Measurements from ENCODE around the gene KCNC3.

DNA sequence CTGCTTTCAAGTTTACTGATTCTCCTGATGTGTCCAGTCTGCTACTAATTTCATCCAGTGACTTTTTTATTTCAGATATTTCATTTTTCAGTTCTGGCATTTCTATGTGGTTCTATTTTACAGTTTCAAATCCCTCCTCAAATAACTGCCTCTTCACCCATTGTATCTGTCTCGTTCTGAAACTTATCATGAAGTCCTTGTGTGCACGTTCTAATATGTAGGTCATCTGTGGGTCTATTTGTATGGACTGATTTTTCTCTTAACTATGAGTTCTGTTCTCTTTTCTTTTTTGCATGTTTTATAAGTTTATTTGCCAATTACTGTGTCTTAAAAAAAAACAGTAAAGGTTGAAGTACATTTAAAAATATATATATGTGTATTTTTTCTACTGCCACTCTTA is 43.3 kb downstream of the KCNC3 start:
- TF ChIP-seq IRF3 (IDR thresholded peaks at IDR 0.05) (no peak), CTCF (IDR thresholded peaks at IDR 0.05 in 2 of 3, conservative IDR thresholded peaks at IDR 0.05 in 1 of 3; ENCODE audit: control insufficient read depth in 2 of 3, extremely low read depth in 1 of 3, insufficient read depth in 1 of 3, low read depth in 3 of 3, low read length in 3 of 3) (no peak), CBX5 (IDR thresholded peaks at IDR 0.05; ENCODE audit: low read depth) (no peak), HCFC1 (IDR thresholded peaks at IDR 0.05; ENCODE audit: low read length) (no peak), PKNOX1 (IDR thresholded peaks at IDR 0.05) (no peak), SP1 (IDR thresholded peaks at IDR 0.05; ENCODE audit: low read depth, low read length) (no peak), ATF2 (IDR thresholded peaks at IDR 0.05; ENCODE audit: low read length) (no peak), EZH2 (IDR thresholded peaks at IDR 0.05; ENCODE audit: borderline replicate concordance, control insufficient read depth, low read depth, low read length) (no peak)
- TF ChIP-seq, protein P1, sequence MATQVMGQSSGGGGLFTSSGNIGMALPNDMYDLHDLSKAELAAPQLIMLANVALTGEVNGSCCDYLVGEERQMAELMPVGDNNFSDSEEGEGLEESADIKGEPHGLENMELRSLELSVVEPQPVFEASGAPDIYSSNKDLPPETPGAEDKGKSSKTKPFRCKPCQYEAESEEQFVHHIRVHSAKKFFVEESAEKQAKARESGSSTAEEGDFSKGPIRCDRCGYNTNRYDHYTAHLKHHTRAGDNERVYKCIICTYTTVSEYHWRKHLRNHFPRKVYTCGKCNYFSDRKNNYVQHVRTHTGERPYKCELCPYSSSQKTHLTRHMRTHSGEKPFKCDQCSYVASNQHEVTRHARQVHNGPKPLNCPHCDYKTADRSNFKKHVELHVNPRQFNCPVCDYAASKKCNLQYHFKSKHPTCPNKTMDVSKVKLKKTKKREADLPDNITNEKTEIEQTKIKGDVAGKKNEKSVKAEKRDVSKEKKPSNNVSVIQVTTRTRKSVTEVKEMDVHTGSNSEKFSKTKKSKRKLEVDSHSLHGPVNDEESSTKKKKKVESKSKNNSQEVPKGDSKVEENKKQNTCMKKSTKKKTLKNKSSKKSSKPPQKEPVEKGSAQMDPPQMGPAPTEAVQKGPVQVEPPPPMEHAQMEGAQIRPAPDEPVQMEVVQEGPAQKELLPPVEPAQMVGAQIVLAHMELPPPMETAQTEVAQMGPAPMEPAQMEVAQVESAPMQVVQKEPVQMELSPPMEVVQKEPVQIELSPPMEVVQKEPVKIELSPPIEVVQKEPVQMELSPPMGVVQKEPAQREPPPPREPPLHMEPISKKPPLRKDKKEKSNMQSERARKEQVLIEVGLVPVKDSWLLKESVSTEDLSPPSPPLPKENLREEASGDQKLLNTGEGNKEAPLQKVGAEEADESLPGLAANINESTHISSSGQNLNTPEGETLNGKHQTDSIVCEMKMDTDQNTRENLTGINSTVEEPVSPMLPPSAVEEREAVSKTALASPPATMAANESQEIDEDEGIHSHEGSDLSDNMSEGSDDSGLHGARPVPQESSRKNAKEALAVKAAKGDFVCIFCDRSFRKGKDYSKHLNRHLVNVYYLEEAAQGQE (IDR thresholded peaks at IDR 0.05; ENCODE audit: low read depth, low read length) = no peak
